Left lung (tissue), 10 donors: Measurements from ENCODE around the gene VWC2. TPM values are rescaled to one million over a fixed set of nuclear protein-coding genes. Genes with fewer than 3 reads are reported as not detected.

Experiments used
- ATAC-seq: fragments of 200-7000 bp; cut with Tn5 transposase; one replicate; pipeline ENCODE4 v1.9.1; 2020; ENCODE audit warnings: moderate library complexity
- DNase-seq, 4 donors: peaks; one replicate each; pipeline ENCODE4 v3.0.0-alpha.2; 2013 to 2020
- H3K27ac ChIP-seq, 2 donors: fragments of 200-600 bp; sonication (generic) in 1 of 2; one replicate each; pipeline versions ENCODE4 v1.5.0 to v1.8.0; 2020 to 2021
- H3K27me3 ChIP-seq, 2 donors: fragments of 200-600 bp; sonication (generic) in 1 of 2; one replicate each; pipeline versions ENCODE4 v1.5.0 to v1.8.0; 2020 to 2021
- H3K36me3 ChIP-seq, 2 donors: fragments of 200-600 bp; sonication (generic) in 1 of 2; one replicate each; pipeline versions ENCODE4 v1.5.0 to v1.8.0; 2020 to 2021
- H3K4me1 ChIP-seq, 2 donors: fragments of 200-600 bp; one replicate each; pipeline ENCODE4 v1.8.0; 2021
- H3K4me3 ChIP-seq, 2 donors: fragments of 200-600 bp; sonication (generic) in 1 of 2; one replicate each; pipeline versions ENCODE4 v1.5.0 to v1.8.0; 2020 to 2021; ENCODE audit warnings: mild to moderate bottlenecking in 1 of 2
- H3K9me3 ChIP-seq, 2 donors: fragments of 200-600 bp; sonication (generic) in 1 of 2; one replicate each; pipeline versions ENCODE4 v1.5.0 to v1.8.0; 2020 to 2021
- CTCF ChIP-seq, 2 donors: fragments of 200-600 bp; sonication (generic) in 1 of 2; IDR thresholded peaks; one replicate each; pipeline versions ENCODE4 v1.5.0 to v1.8.0; 2021; ENCODE audit warnings: antibody characterized with exemption in 2 of 2
- intact Hi-C, 2 donors: fragments of 100-400 bp; cut with DNase I; formaldehyde crosslinking; loops; one replicate each; pipeline versions ENCODE4 v1.11.2 to v1.14.2; 2022
- polyA plus RNA-seq, 6 donors: library from polyadenylated mRNA; unstranded; fragments of 120-200 nt; gene quantifications; one replicate each; pipeline ENCODE4 v1.2.1, GENCODE V29; 2013; ENCODE audit not compliant: insufficient read length in 6 of 6
- total RNA-seq, 2 donors: library from RNA; stranded (reverse); fragmentation: NEBNext Ultra II Directional; extraction: Animal tissue kit (Norgen Biotek cat#: 25700); gene quantifications; one replicate each; pipeline ENCODE4 v1.2.1, GENCODE V29; 2021
- donor health status: DM: no; HTN: yes; CAD: no.
- donor health status: DM: no; HTN: no; CAD: no.

Gene VWC2
- total and polyA plus RNA-seq, 8 donors: 0.01 to 0.10 (median 0.02) TPM; not detected in 1

GRCh38 chr7:49766966-49767365 lies 6.5 kb upstream of the VWC2 start:
- intact Hi-C loops: no loop called here
- Histone ChIP-seq H3K36me3 (no peaks in the 10 kb centered on the region), H3K9me3 (no peaks in the 10 kb centered on the region), H3K27me3 (peaks cover 0 to 12% of the 10 kb centered on the region in 2 donors), H3K4me3 (no peak overlapping the region), H3K27ac (no peak overlapping the region), H3K4me1 (no peaks in the 10 kb centered on the region)
- ATAC-seq (no peak), DNase-seq (no peak)
- TF ChIP-seq CTCF (IDR thresholded peaks at IDR 0.05): no peak

GRCh38 chr7:49767719-49768118 lies 5.7 kb upstream of the VWC2 start:
- Histone ChIP-seq H3K27ac (no peak overlapping the region), H3K36me3 (no peaks in the 10 kb centered on the region), H3K9me3 (no peaks in the 10 kb centered on the region), H3K4me3 (no peak overlapping the region), H3K27me3 (peaks cover 5 to 19% of the 10 kb centered on the region in 2 donors), H3K4me1 (no peaks in the 10 kb centered on the region)
- DNase-seq (no peak), ATAC-seq (no peak)
- no peak for TF ChIP-seq CTCF (IDR thresholded peaks at IDR 0.05)
- intact Hi-C loops: no loop called here

- H3K4me1 ChIP-seq: peaks cover 0 to 1% of the 10 kb centered on the region in 2 donors
- peaks cover 10 to 25% of the 10 kb centered on the region in 2 donors for H3K27me3 ChIP-seq
- no peaks in the 10 kb centered on the region for H3K36me3 ChIP-seq
- DNase-seq (no peak), ATAC-seq (no peak)
- H3K27ac ChIP-seq: no peak overlapping the region
- no peak for TF ChIP-seq CTCF (IDR thresholded peaks at IDR 0.05)
- no peak overlapping the region for H3K4me3 ChIP-seq
- no peaks in the 10 kb centered on the region for H3K9me3 ChIP-seq
- intact Hi-C loops: no loop called here
These were observed 5.2 kb upstream of the VWC2 start for GRCh38 chr7:49768254-49768653.

- ATAC-seq: no peak
- no peak for DNase-seq
- H3K9me3 ChIP-seq: no peaks in the 10 kb centered on the region
- H3K36me3 ChIP-seq: no peaks in the 10 kb centered on the region
- H3K4me3 ChIP-seq: no peak overlapping the region
- TF ChIP-seq CTCF (IDR thresholded peaks at IDR 0.05): no peak
- intact Hi-C loops: no loop called here
- peaks cover 0 to 6% of the 10 kb centered on the region in 2 donors for H3K4me1 ChIP-seq
- H3K27me3 ChIP-seq: peaks cover 16 to 30% of the 10 kb centered on the region in 2 donors
- no peak overlapping the region for H3K27ac ChIP-seq
These were observed 4.6 kb upstream of the VWC2 start for GRCh38 chr7:49768835-49769234.

GRCh38 chr7:49769285-49769857 lies 4.1 kb upstream of the VWC2 start:
- Histone ChIP-seq H3K9me3 (no peaks in the 10 kb centered on the region), H3K4me1 (peaks cover 3 to 11% of the 10 kb centered on the region in 2 donors), H3K27me3 (peaks cover 21 to 36% of the 10 kb centered on the region in 2 donors), H3K4me3 (no peak overlapping the region), H3K36me3 (no peaks in the 10 kb centered on the region), H3K27ac (no peak overlapping the region)
- no peak for TF ChIP-seq CTCF (IDR thresholded peaks at IDR 0.05)
- intact Hi-C loops: no loop called here
- no peak for DNase-seq
- no peak for ATAC-seq
